Measurements from ENCODE around the gene MAP2K5.
"Not testable (repeated sequence)": the region's sequence is repeated elsewhere in the genome, so short reads cannot be mapped to it uniquely, and the experiment has no call there.

Gene MAP2K5

GRCh38 chr15:67605871-67606270 lies 63.4 kb downstream of the MAP2K5 start:
- DNase-seq: no peak

GRCh38 chr15:67606742-67607141 lies 64.2 kb downstream of the MAP2K5 start:
- DNase-seq: no peak

GRCh38 chr15:67607329-67607728 lies 64.8 kb downstream of the MAP2K5 start:
- DNase-seq: no peak

GRCh38 chr15:67607959-67608637 lies 65.6 kb downstream of the MAP2K5 start:
- no peak for DNase-seq

GRCh38 chr15:67608638-67608959 lies 66.1 kb downstream of the MAP2K5 start:
- no peak for DNase-seq

GRCh38 chr15:67611370-67612369 lies 69.2 kb downstream of the MAP2K5 start:
- DNase-seq: no peak

- no peak for DNase-seq
Observed at GRCh38 chr15:67613211-67613610, 70.7 kb downstream of the MAP2K5 start.

- no peak for DNase-seq
Observed at GRCh38 chr15:67613708-67614107, 71.2 kb downstream of the MAP2K5 start.

GRCh38 chr15:67615131-67615534 lies 72.6 kb downstream of the MAP2K5 start:
- DNase-seq: not testable (repeated sequence)

- no peak for DNase-seq
Observed at GRCh38 chr15:67618297-67618696, 75.8 kb downstream of the MAP2K5 start.

- DNase-seq: no peak
Observed at GRCh38 chr15:67622110-67622509, 79.6 kb downstream of the MAP2K5 start.

GRCh38 chr15:67632261-67632660 lies 89.8 kb downstream of the MAP2K5 start:
- DNase-seq: no peak

- DNase-seq: not testable (repeated sequence)
Observed at GRCh38 chr15:67635950-67636349, 93.4 kb downstream of the MAP2K5 start.

- DNase-seq: no peak
Observed at GRCh38 chr15:67639591-67639990, 97.1 kb downstream of the MAP2K5 start.

- no peak for DNase-seq
Observed at GRCh38 chr15:67641453-67641852, 99.0 kb downstream of the MAP2K5 start.

- no peak for DNase-seq
Observed at GRCh38 chr15:67646847-67647246, 104.3 kb downstream of the MAP2K5 start.

GRCh38 chr15:67652586-67652985 lies 110.1 kb downstream of the MAP2K5 start:
- DNase-seq: no peak

- no peak for DNase-seq
Observed at GRCh38 chr15:67660446-67660845, 117.9 kb downstream of the MAP2K5 start.

GRCh38 chr15:67660874-67661606 lies 118.5 kb downstream of the MAP2K5 start:
- no peak for DNase-seq

- no peak for DNase-seq
Observed at GRCh38 chr15:67670647-67671305, 128.3 kb downstream of the MAP2K5 start.

- DNase-seq: not testable (repeated sequence)
Observed at GRCh38 chr15:67672834-67673233, 130.3 kb downstream of the MAP2K5 start.

- DNase-seq: no peak
Observed at GRCh38 chr15:67674983-67675382, 132.5 kb downstream of the MAP2K5 start.

- no peak for DNase-seq
Observed at GRCh38 chr15:67678089-67678488, 135.6 kb downstream of the MAP2K5 start.

Data from activated CD8-positive, alpha-beta memory T cell treated with anti-CD3 and anti-CD28 coated beads for 24 hours (primary cell).